HepG2 (cell line): ENCODE results near the gene LGR6. TPM values are rescaled to one million over a fixed set of nuclear protein-coding genes. Genes with fewer than 3 reads are reported as not detected.

Source experiments
- CREB1 ChIP-seq, 2 experiments: fragments of 450-650 bp in 1 of 2; IDR thresholded peaks; 2 replicates each; pipeline ENCODE4 v1.6.1; 2016 to 2017; ENCODE audit warnings: control low read depth in 1 of 2, mild to moderate bottlenecking in 1 of 2, missing compliant biosample characterization in 1 of 2, missing genetic modification characterization in 1 of 2
- EHMT2 ChIP-seq: fragments of 200-600 bp; sonication (generic); IDR thresholded peaks from 2 replicates; pipeline ENCODE4 v1.7.0; 2017; ENCODE audit warnings: antibody characterized with exemption, low read depth, low read length, borderline replicate concordance
- HOXD1 ChIP-seq: sonication (generic); formaldehyde crosslinking; IDR thresholded peaks from 2 replicates; pipeline ENCODE4 v1.5.0; 2020; ENCODE audit warnings: missing genetic modification reagents
- STAT5B ChIP-seq: sonication (generic); formaldehyde crosslinking; IDR thresholded peaks from 2 replicates; pipeline ENCODE4 v1.4.0; 2020; ENCODE audit warnings: missing genetic modification reagents
- ZNF143 ChIP-seq: sonication (generic); formaldehyde crosslinking; IDR thresholded peaks from 2 replicates; pipeline ENCODE4 v1.4.0; 2020; ENCODE audit warnings: missing genetic modification reagents
- ZNF367 ChIP-seq: sonication (generic); formaldehyde crosslinking; IDR thresholded peaks from 2 replicates; pipeline ENCODE4 v1.4.0; 2020; ENCODE audit warnings: missing genetic modification reagents, borderline replicate concordance
- ZNF547 ChIP-seq: sonication (generic); formaldehyde crosslinking; IDR thresholded peaks from 2 replicates; pipeline ENCODE4 v1.5.1; 2020; ENCODE audit warnings: mild to moderate bottlenecking, missing genetic modification reagents
- polyA plus RNA-seq, 8 experiments: library from polyadenylated mRNA; depleted of rRNA in 3 of 8; stranded (reverse) in 7 of 8; unstranded in 1 of 8; fragments of >200 nt; fragmentation: Illumina TruSeq in 4 of 8; extraction: Trizol in 4 of 8; gene quantifications; 2 replicates each; pipeline versions ENCODE4 v1.2.1 to v1.2.3, GENCODE V29; 2011 to 2016; ENCODE audit warnings: low read depth in 4 of 8, missing spikeins in 1 of 8, mixed read lengths in 1 of 8; ENCODE audit not compliant: insufficient read depth in 1 of 8
- total RNA-seq, 5 experiments: library from RNA; depleted of rRNA; stranded (reverse); fragments of >200 nt; fragmentation: Illumina TruSeq; extraction: Trizol; gene quantifications; 2 replicates each; pipeline ENCODE4 v1.2.3, GENCODE V29; 2016; ENCODE audit warnings: low read depth in 1 of 5
- TF ChIP-seq, protein P1 (sequence below), 2 experiments: sonication (generic) in 1 of 2; formaldehyde crosslinking in 1 of 2; IDR thresholded peaks; 2 replicates each; pipeline versions ENCODE4 v1.5.1 to v1.6.1; 2011 to 2020; ENCODE audit warnings: borderline replicate concordance in 1 of 2, low read depth in 1 of 2, low read length in 1 of 2, mild to moderate bottlenecking in 1 of 2, missing genetic modification reagents in 1 of 2, moderate library complexity in 1 of 2
- TF ChIP-seq, protein P2 (sequence below): sonication (generic); formaldehyde crosslinking; IDR thresholded peaks from one replicate; pipeline ENCODE4 v1.5.1; 2020; ENCODE audit warnings: mild to moderate bottlenecking, missing genetic modification reagents; ENCODE audit errors: not compliant biosample characterization
- TF ChIP-seq, protein P3 (sequence below), 2 experiments: fragments of 450-650 bp in 1 of 2; sonication (generic) in 1 of 2; formaldehyde crosslinking; IDR thresholded peaks; 2 replicates each; pipeline versions ENCODE4 v1.5.0 to v1.8.0; 2020 to 2022; ENCODE audit warnings: mild to moderate bottlenecking in 1 of 2, missing genetic modification reagents in 1 of 2
- TF ChIP-seq, protein P4 (sequence below): fragments of 450-650 bp; IDR thresholded peaks from 2 replicates; pipeline ENCODE4 v1.6.1; 2017
- TF ChIP-seq, protein P5 (sequence below): sonication (generic); formaldehyde crosslinking; IDR thresholded peaks from 2 replicates; pipeline ENCODE4 v1.8.0; 2022; ENCODE audit warnings: mild to moderate bottlenecking, missing genetic modification reagents

The LGR6 gene
- total and polyA plus RNA-seq, 2 of the 13 experiments (the other 11 are each of a cell fraction or from before 2014, with no cell fraction given) = 0.07 TPM; not detected in 1

DNA sequence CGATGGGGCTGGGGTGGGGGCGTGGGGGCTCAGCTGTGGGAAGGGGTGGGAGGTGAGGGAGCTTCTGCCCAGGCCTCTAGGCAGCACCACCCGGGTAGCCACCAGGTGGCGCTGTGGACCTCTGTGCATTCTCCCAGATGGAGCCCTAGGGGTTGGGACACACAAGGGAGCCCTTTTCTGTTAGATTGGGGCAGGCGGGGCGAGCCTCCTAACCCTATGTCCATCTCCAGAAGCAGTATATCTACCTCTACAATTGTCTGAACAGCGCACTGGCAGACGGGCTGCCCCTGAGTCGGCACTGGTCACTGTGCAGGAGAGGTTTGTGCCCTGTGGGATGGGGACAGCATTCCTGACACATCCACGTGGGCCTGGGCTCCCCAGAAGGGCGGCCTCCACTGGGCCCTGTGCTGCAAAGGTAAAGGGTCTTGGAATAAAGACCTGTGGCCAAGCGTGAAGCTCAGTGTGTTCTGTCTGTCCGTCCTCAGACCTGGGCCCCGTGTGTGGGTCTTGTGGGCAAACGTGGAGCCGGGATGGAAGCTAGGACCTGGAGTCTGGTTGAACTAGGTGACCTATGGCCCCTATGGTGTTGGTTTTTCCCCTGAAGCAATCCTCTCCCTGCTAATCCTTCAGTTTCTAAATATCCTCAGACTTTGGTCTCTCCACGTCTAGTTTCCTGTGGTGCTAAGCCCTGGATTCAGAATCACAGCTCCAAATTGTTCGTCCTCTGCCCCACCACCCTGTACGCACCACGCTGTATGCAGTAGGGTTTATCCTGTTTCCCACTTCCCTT is 4.4 kb upstream of the LGR6 start (continued):
- TF ChIP-seq, protein P1, sequence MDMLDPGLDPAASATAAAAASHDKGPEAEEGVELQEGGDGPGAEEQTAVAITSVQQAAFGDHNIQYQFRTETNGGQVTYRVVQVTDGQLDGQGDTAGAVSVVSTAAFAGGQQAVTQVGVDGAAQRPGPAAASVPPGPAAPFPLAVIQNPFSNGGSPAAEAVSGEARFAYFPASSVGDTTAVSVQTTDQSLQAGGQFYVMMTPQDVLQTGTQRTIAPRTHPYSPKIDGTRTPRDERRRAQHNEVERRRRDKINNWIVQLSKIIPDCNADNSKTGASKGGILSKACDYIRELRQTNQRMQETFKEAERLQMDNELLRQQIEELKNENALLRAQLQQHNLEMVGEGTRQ (IDR thresholded peaks at IDR 0.05; ENCODE audit: low read depth, low read length) = no peak
- TF ChIP-seq, protein P1 (CRISPR knock-in tag; IDR thresholded peaks at IDR 0.05; ENCODE audit: borderline replicate concordance) = no peak
- TF ChIP-seq ZNF367 (CRISPR knock-in tag) = no peak
- TF ChIP-seq ZNF143 (CRISPR knock-in tag) = no peak
- TF ChIP-seq HOXD1 (CRISPR knock-in tag) = no peak; the same call in 1 of the 2 replicates
- no peak for TF ChIP-seq STAT5B
- TF ChIP-seq, protein P2, sequence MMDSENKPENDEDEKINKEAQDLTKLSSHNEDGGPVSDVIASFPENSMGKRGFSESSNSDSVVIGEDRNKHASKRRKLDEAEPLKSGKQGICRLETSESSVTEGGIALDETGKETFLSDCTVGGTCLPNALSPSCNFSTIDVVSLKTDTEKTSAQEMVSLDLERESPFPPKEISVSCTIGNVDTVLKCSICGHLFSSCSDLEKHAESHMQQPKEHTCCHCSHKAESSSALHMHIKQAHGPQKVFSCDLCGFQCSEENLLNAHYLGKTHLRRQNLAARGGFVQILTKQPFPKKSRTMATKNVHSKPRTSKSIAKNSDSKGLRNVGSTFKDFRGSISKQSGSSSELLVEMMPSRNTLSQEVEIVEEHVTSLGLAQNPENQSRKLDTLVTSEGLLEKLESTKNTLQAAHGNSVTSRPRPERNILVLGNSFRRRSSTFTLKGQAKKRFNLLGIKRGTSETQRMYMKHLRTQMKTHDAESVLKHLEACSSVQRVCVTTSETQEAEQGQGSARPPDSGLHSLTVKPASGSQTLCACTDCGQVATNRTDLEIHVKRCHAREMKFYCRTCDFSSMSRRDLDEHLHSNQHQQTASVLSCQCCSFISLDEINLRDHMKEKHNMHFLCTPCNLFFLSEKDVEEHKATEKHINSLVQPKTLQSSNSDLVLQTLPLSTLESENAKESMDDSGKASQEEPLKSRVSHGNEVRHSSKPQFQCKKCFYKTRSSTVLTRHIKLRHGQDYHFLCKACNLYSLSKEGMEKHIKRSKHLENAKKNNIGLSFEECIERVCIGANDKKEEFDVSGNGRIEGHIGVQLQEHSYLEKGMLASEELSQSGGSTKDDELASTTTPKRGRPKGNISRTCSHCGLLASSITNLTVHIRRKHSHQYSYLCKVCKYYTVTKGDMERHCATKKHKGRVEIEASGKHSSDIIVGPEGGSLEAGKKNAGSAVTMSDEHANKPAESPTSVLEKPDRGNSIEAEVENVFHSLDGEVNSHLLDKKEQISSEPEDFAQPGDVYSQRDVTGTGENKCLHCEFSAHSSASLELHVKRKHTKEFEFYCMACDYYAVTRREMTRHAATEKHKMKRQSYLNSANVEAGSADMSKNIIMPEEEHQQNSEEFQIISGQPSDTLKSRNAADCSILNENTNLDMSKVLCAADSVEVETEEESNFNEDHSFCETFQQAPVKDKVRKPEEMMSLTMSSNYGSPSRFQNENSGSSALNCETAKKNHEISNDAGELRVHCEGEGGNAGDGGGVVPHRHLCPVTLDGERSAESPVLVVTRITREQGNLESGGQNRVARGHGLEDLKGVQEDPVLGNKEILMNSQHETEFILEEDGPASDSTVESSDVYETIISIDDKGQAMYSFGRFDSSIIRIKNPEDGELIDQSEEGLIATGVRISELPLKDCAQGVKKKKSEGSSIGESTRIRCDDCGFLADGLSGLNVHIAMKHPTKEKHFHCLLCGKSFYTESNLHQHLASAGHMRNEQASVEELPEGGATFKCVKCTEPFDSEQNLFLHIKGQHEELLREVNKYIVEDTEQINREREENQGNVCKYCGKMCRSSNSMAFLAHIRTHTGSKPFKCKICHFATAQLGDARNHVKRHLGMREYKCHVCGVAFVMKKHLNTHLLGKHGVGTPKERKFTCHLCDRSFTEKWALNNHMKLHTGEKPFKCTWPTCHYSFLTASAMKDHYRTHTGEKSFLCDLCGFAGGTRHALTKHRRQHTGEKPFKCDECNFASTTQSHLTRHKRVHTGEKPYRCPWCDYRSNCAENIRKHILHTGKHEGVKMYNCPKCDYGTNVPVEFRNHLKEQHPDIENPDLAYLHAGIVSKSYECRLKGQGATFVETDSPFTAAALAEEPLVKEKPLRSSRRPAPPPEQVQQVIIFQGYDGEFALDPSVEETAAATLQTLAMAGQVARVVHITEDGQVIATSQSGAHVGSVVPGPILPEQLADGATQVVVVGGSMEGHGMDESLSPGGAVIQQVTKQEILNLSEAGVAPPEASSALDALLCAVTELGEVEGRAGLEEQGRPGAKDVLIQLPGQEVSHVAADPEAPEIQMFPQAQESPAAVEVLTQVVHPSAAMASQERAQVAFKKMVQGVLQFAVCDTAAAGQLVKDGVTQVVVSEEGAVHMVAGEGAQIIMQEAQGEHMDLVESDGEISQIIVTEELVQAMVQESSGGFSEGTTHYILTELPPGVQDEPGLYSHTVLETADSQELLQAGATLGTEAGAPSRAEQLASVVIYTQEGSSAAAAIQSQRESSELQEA (CRISPR knock-in tag) = peak; percentile 42
- TF ChIP-seq, protein P3, sequence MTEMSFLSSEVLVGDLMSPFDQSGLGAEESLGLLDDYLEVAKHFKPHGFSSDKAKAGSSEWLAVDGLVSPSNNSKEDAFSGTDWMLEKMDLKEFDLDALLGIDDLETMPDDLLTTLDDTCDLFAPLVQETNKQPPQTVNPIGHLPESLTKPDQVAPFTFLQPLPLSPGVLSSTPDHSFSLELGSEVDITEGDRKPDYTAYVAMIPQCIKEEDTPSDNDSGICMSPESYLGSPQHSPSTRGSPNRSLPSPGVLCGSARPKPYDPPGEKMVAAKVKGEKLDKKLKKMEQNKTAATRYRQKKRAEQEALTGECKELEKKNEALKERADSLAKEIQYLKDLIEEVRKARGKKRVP (CRISPR knock-in tag; IDR thresholded peaks at IDR 0.05) = no peak
- TF ChIP-seq, protein P4, sequence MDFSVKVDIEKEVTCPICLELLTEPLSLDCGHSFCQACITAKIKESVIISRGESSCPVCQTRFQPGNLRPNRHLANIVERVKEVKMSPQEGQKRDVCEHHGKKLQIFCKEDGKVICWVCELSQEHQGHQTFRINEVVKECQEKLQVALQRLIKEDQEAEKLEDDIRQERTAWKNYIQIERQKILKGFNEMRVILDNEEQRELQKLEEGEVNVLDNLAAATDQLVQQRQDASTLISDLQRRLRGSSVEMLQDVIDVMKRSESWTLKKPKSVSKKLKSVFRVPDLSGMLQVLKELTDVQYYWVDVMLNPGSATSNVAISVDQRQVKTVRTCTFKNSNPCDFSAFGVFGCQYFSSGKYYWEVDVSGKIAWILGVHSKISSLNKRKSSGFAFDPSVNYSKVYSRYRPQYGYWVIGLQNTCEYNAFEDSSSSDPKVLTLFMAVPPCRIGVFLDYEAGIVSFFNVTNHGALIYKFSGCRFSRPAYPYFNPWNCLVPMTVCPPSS = no peak
- no peak for TF ChIP-seq EHMT2
- TF ChIP-seq, protein P5, sequence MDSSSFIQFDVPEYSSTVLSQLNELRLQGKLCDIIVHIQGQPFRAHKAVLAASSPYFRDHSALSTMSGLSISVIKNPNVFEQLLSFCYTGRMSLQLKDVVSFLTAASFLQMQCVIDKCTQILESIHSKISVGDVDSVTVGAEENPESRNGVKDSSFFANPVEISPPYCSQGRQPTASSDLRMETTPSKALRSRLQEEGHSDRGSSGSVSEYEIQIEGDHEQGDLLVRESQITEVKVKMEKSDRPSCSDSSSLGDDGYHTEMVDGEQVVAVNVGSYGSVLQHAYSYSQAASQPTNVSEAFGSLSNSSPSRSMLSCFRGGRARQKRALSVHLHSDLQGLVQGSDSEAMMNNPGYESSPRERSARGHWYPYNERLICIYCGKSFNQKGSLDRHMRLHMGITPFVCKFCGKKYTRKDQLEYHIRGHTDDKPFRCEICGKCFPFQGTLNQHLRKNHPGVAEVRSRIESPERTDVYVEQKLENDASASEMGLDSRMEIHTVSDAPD (CRISPR knock-in tag) = 0 out of 2 replicates have a peak, but pooled peaks have one; percentile 23
- no peak for TF ChIP-seq CREB1 (IDR thresholded peaks at IDR 0.05)
- no peak for TF ChIP-seq CREB1 (CRISPR knock-in tag; IDR thresholded peaks at IDR 0.05)
- 0 out of 2 replicates have a peak, but pooled peaks have one; percentile 81 for TF ChIP-seq ZNF547 (CRISPR knock-in tag)
